Measurements from ENCODE around the gene ARID3A. TPM values are rescaled to one million over a fixed set of nuclear protein-coding genes. Genes with fewer than 3 reads are reported as not detected.
"Not testable (repeated sequence)": the region's sequence is repeated elsewhere in the genome, so short reads cannot be mapped to it uniquely, and the experiment has no call there.

The ARID3A gene
- total RNA-seq, 1 donor from 2014 or later, result 8.0 TPM

DNA sequence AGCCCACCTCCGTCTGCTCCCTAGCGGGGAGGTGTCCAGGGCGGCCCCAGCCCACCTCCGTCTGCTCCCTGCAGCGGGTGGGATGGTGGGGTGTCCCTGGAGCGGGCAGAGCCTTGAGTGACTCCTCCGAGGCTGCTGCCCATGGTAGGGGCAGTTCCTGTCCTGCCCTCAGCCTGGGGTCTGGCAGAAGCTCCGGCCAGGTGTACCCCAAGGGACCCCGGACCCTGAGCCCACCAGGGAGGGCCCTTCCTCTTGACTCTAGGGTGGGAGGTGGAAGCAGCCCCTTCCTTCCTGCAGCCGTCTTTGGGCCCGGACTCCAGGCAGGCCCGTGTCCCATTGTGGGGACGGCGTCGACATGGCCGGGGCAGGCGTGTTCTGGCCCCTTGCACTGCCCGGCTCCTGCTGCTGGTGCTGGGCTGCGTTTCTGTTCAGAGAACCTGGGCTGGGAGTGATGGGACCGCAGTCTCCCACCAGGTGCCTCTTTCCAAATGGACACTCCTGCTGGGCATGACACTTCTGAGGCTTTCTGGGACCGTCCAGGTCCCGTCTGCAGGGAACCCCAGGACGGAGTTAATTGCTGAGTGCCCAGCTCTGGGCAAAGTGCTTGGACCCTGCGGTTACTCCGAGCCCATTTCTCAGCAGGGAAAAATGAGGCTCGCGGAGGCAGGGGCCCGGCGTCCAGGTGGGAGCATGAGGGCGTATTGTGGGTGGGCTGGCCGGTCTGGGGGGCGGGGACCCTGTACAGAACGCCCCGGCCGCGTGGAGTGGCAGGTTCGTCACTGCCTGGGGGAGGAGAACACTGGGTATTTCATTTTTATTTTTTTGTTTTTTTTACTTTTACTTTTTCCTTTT lies 19.8 kb downstream of the ARID3A start:
- no peak for DNase-seq (ENCODE audit: low read depth, low spot score)

DNA sequence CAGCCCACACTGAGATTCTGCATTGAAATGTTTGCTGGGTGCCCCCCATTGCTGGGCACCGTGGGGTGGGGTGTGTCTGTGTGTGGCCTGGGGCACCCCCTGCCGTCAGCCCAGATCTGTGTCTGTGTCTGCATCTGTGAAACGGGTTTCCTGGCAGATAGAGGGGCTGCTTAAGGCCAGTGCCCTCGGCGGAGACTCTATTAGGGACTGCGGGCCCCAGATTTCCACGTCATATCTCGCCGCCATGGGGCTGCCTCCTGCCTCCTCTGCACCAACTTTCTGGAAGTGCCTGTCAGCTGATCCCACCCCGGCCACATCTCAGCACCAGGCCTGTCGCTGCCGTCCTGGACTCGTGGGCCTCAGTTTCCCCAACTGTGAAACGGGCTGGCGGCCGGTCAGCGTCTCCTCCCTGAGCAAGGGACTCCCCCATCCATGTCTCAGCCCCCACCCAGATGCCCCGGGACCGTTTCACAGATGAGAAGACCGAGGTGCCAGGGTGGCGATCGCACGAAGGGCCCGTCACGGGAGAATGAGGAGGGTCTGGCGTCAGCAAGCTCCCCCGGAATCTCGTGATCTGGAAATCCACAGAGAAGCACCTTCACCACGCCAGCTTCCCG lies 21.4 kb downstream of the ARID3A start:
- no peak for DNase-seq (ENCODE audit: low read depth, low spot score)

DNA sequence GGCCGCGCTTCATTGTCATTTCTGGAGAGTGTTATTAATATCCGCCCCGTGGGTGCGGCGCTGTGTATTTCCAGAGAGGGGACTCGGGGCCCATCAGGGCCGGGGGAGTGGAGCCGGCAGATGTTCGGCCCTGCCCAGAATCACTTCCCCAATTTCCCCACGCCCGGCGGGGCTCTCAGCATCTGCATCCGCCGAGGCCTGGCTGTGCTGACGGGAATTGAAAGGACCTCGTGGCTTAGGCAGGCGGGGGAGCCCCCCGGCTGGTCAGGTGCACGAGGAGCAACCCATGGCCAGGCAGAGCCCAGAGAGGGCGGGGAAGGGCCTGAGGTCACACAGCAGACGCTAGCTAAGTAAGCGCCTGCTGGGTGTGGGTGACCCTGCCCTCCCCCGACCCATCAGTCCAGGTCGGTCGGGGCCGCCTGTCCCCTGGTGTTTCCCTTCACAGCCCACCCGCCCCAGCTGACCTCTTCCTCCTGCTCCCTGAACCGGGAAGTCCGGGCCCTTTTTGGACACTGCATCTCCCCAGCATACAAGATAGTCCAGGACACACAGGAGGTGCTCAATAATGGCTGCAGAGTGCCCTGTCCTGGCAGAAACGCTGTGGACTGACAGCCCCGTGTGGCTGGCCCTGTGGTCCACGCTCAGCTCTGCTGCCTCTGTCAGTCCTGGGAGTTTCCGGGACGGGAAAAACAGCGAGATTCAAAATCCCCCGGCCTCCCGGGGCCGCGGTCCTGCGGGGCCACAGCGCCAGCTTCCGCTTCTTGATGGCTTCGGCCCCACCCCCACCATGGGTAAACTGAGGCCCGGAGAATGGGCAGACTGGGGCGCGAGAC lies 22.1 kb downstream of the ARID3A start:
- no peak for DNase-seq (ENCODE audit: low read depth, low spot score)

DNA sequence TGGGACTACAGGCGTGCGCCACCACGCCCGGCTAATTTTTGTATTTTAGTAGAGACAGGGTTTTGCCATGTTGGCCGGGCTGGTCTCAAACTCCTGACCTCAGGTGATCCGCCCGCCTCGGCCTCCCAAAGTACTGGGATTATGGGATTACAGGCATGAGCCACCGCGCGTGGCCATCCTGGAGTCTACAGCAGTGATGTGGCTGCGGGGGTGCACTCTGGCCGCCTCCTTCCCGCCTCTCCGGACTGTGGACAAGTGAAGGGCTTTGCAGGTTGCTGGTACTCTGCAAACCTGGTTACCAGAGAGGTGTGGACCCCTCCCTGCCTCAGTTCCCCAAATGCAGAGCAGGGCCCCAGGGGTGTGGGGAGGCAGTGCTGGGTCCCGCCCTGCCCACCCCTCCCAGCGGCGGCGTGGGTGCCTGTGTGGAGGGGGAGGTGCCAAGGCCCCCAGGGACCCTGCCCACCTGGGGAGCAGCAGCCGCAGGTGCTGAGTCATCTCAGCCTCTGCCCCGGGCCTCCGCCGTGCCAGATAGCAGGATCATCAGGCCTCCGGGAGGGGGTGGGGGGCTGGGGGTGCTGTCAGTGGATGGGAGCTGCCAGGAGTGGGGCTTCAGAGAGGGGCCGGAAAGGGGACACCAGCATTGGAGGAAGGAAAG lies 23.1 kb downstream of the ARID3A start:
- no peak for DNase-seq (ENCODE audit: low read depth, low spot score)

DNA sequence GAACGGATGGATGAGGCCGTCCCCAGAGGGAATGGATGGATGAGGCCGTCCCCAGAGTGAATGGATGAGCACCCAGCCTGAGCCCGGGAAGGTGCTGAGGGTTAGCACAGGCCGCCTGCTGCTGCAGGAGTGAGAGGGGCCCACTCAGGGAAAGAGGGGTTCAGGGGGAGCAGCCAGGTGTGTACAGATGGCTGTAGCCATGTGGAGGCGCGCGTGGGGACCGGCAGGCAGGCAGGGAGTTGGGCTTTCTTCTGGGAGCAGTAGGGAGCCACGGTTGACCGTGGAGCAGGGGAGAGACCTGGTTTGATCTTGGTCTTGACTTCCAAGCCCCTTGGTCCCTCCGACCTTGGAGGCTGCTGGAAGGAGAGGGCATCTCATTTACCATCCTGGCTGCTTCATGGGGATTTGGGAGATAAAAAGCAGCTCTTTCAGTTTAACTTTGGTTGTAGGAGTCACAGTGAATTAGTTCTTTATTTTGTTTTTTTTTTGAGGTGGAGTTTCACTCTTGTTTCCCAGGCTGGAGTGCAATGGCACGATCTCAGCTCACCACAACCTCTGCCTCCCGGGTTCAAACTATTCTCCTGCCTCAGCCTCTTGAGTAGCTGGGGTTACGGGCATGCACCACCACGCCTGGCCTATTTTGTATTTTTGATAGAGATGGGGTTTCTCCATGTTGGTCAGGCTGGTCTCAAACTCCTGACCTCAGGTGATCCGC lies 24.7 kb downstream of the ARID3A start:
- DNase-seq (ENCODE audit: low read depth, low spot score), result no peak

DNA sequence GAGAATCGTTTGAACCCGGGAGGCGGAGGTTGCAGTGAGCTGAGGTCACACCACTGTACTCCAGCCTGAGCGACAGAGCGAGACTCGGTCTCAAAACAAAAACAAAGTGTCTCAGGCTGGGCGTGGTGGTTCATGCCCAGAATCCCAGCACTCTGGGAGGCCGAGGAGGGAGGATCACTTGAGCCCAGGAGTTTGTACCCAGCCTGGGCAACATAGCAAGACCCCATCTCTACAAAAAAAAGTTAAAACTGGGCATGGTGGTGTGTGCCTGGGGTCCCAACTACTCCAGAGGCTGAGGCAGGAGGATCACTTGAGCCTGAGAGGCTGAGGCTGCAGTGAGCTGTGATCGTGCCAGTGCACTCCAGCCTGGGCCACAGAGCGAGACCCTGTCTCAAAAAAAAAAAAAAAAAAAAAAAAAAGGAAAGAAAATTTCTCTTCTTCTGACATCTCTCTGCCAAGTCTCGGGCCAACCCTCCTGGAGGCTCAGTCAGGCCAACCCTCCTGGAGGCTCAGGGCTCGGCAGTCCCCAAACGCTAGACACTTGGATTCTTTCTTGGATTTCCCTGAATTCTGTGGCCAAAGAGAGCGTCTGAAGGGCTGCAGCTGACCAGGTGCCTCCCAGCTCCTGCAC lies 26.3 kb downstream of the ARID3A start:
- no peak for DNase-seq (ENCODE audit: low read depth, low spot score)

DNA sequence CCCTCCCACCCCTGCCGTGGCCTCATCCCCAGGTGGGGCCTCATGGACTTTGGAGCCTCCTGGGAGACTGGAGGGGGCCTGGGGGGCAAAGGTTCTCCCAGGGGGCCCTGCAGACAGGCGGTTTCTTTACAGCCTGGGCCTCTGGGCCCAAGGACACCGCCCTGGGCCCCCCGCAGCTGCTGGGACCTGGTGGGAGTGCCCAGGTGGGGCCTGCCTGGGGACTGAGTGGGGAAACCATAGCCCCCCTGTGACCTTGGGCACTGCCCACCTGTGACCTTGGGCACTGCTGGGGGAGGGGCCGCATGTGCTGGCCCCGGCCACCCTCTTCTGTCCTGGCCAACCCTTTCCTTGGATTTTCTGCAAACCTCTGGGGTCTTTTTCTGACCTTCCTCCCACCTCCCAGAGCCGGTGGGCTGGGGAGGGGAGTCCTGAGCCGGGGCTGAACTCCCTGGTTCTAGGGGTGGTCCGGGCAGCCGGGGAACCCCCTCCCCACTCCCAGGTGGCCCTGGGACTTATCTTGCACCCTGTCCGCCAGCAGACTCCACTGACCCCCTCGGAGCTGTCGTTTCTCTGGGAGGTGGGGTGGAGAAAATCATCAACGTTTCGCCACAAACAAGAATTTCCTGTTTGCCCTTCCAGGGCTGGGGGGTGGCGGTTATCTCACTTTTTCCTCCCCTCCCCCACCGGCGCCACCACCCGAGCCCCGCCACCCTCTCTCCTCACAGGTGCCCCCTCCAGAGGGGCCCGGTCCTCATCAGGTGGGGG lies 27.0 kb downstream of the ARID3A start:
- no peak for DNase-seq (ENCODE audit: low read depth, low spot score)

DNA sequence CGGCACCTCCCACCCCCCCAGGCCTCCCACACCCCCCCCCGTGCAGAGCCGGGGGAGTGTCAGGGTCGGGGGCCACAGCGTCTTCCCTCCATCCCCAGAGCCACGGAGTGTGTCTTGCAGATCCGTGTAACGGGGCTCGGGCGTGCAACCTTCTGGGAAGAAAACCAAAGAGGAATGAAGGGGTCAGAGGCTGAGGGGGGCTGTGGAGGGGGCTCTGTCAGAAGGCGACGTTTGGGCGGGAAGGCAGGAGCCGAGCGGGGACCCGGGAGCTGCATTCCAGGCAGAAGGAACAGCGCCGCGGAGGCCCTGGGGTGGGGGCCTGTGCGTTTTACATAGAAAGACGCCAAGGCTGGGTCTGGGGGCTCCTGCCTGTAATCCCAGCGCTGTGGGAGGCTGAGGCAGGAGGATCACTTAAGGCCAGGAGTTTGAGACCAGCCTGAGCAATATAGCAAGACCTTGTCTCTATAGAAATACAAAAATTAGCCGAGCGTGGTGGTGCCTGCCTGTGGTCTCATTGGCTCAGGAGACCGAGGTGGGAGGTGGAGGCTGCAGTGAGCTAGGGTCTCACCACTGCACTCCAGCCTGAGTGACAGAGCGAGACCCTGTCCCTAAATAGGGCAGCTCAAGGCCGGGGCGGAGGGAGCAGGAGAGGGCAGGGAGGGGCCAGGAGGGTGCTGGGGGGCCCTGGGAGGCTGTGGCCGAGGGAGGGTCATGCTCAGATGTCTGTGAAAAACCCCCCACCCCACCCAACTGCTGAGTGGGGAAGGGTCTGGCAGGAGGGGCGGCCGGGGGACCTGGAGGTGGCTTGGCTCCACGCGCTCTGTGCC lies 27.8 kb downstream of the ARID3A start:
- no peak for DNase-seq (ENCODE audit: low read depth, low spot score)

DNA sequence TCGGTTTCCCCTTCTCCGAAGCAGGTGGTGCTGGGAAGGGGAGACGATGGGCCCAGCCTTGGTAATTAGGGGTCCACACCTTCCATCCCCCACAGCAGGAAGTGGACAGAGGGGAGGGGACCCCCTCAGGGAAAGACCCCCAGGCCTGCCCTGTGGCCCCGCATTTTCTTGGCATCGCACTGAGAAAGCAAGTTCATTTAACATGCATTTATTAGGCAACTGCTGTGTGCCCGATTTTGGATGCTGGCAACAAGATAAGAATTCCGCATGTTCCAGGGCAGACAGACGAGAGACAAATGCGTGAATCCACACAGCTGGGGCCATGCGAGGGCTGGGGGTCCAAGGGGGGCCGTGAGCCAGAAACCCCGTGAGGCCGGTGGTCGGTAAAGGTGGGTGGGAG lies 28.4 kb downstream of the ARID3A start:
- no peak for DNase-seq (ENCODE audit: low read depth, low spot score)

DNA sequence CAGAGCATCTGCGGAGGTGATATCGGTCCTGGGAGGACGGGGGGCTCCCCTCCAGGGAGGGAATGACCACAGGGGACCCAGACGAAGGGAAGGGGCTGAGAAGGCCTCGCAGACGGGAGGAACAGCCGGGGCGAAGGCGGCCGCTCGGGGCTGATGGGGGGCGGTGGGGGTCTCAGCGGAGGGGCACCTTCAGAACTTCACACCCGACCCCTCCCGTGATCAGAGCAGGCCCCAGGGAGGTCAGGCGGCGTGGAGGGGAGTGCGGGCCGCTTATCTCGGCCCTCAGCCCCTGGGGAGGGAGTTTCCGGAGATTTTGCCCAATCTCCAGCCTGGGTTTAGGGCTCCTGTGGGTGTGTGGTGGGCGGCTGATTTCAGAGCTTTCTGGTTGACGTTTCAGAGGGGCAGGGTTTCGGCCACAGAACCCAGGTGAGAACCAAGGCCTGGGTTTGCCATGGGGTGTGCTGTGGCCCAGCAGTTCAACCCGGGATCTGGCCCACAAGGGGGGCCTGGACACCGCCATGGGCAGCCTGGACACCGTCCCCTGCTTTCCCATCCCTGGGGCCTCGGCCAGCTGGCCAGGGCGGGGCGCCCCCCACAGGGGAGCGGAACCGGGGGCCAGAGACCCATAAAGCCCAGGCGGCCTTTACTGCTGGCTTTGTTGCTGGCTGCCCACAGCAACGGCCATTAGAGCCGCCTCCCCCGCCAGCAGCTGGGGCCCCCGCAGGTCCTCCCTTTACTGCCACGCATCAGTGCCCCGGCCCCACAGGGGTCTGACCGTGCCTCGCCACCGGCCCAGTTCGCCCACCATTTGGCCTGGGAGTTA lies 29.0 kb downstream of the ARID3A start:
- DNase-seq (ENCODE audit: low read depth, low spot score), result no peak

DNA sequence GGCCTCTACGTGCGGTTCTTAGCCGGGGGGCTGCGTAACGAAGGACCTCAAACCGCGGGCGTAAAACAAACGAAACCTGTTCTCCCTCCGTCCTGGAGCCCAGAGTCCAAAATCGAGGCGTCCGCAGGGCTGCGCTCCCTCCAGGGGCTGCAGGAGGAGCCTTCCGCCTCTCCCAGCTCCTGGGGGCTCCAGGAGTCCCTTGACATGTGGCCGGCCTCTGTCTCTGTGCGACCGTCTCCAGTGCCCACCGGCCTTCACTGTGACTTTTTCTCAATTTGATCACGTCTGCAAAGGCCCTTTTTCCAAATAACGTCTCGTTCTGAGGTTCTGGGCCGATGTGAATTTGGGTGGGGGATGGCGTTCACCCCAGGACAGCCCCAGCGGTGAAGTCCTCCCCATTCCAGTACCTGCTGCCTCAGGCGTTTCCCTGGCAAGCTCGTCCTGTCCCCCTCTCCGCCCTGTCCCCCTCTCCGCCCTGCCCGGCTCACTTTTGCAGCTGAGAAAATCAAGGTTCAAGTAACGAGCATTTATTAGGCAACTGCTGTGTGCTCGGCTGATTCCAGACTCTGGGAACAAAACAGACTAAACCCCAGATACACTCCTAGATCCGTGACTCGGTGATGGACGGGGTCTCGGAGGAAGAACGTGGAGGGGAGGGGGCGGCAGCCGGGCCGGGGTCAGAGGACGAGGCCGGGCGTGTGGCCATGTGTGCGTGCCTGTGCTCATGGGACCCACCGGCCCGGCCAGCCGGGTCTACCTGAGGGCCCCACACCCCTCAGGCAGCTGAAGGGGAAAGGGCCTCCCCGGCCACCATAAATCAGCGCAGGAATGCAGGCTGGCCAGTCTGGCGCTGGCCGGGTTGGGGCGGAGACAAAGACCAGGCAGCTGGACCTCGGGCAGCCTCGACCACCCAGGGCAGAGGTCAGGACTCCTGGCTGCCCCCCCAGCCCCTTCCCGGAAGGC lies 30.2 kb downstream of the ARID3A start:
- DNase-seq (ENCODE audit: low read depth, low spot score), result no peak

DNA sequence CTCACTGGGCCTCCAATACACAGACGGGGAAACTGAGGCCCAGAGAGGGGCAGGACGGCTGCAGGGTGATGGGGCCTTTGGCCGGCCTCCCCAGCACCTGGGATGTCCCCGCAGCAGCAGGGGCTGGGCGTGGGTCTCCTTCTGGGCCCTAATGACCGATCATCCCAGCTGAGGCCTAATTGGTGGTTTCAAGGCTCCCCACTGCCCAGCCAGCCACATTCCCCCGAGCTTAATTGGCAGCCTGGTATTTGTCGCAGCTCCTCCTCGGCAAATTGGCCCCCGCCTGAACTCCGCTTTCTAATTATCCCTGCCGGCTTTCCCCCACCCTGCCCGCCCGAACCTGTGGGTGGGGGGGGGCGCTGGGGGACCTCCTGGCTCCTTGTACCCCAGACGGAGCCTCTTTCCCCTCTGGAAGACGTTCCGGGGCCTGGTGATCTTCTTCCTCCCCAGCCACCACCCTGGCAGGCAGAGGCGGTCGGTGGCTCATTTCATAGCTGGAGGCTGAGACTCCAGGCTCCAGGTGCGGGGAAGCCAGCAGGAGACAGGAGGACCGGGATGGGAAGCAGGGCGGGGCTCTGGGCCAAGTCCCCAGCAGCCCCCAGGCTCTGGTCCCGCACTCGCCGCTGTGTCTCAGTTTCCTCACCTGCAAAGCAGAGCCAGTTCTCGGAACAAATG lies 31.1 kb downstream of the ARID3A start:
- DNase-seq (ENCODE audit: low read depth, low spot score), result no peak

DNA sequence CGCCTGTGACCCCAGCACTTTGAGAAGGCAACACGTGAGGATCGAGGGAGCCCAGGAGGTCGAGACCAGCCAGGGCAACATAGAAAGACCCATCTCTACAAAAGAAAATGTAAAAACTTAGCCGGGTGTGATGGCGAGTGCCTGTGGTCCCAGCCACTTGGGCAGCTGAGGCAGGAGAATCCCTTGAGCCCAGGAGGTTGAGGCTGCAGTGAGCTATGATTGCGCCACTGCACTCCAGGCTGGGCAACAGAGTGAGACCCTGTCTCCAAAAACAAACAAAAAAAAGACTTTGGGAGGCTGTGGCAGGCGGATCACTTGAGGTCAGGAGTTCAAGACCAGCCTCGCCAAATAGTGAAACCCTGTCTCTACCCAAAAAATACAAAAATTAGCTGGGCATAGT lies 31.7 kb downstream of the ARID3A start:
- not testable (repeated sequence) for DNase-seq (ENCODE audit: low read depth, low spot score)

DNA sequence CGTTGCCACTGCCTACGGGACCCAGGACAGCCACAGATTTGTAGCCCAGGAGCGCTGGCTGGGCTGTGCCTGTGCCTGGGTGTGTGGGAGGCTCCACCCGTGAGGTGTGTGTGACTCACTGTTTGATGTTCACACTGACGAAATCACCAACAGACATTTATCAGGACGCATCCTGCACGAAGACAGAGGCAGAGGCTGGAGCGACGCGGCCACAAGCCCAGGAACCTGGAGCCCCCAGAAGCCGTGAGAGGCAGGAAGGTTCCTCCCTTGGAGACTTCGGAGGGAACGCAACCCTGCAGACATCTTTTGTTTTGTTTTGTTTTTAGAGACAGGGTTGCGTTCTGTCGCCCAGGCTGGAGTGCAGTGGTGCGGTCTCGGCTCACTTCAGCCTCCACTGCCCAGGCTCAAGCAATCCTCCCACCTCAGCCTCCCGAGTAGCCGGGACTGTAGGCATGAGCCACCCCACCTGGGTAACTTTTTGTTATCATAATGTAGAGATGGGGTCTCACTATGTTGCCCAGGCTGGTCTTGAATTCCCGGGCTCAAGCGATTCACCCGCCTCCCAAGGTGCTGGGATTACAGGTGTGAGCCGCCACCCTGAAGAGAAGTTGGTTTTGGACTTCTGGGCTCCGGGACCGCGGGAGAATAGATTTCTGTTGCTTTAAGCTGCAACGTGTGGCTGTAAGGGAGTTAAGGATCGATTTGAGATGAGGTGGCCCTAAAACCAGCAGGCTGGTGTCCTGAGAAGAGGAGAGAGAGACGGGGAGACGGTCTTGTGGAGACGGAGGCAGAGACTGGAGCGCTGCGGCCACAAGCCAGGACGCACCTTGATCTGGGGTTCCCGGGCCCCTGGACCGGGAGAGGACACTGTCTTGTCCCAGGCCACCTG lies 33.4 kb downstream of the ARID3A start:
- no peak for DNase-seq (ENCODE audit: low read depth, low spot score)

DNA sequence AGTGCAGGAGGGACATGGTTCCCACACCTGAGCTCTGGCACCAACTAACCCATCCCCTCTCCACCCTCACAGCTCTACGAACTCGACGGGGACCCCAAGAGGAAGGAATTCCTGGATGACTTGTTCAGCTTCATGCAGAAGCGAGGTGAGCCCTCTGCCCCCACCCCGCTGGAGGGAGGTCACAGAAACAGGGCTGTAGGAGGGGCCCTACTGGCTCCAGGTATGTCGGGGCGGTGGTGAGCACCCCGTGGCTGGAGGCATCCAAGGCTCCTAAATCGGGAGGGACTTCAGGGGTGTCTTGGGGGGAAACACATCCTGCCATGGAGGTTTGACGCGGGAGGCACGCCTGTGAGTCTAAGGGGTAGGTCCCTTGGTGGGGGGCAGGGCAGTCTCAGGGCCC lies 34.2 kb downstream of the ARID3A start:
- no peak for DNase-seq (ENCODE audit: low read depth, low spot score)

Data from pulmonary artery endothelial cell (primary cell).